GM19239 (cell line): ENCODE data around the gene ANAPC10.

Experiments used
- DNase-seq: peaks from one replicate; pipeline ENCODE4 v3.0.0; 2011; ENCODE audit warnings: low spot score; ENCODE audit not compliant: insufficient read length
- FAIRE-seq: peaks from 2 replicates; lab custom pipeline; 2011; peaks lifted over from hg19 to GRCh38; lab: Jason Lieb, UNC

Gene ANAPC10

DNA sequence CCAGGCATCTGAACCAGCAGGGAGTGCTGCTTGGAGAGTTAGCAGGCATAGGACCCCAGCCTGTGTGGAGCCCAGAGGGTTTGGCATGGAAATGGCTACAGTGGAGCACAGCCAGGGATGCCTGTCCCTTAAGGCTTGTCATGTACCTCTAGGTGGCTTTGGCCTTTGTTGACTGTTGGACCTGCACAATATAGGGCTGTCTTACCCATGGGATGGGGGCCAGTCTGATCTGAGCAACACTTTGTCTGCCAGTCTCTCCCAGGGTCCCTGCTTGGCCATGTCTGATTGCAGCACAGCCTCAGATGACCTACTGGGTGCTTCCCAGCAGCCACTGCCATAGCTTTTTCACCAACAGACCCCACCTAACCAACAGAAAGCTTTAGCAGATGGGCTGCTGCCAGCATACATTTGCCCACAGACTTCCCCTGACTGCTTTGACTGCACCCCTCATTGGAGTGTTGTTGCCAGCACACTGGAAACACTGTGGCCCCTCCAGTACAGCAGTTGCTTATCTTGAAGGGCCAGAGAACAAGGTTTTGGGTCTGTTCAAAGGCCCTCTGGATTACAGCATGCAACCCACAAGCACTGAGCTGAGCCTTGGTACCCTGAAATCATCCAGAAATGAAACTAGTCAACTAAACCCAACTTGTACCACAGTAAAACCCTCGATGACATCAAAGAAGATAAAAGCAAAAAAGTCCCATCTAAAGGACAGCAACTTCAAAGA, 22.1 kb downstream of the ANAPC10 start:
- FAIRE-seq (no peak), DNase-seq (no peak)

DNA sequence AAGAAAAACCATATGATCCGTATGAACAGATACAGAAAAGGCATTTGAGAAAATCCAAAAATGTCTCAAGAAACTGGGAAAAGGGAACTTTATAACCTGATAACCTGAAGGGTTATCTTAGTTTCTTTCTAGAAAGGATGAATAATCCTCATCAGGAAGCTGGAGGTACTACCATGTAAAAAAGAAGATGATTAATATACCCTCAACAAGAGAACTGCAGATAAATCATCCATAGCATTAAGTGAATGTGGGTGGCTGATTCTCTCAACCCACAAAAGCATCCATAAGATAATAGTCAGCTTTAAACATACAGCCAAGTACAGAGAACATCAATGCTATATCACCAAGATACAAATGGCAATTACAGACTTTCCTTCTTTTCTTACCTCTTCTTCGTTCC, 26.4 kb downstream of the ANAPC10 start:
- DNase-seq (no peak), FAIRE-seq (no peak)

DNA sequence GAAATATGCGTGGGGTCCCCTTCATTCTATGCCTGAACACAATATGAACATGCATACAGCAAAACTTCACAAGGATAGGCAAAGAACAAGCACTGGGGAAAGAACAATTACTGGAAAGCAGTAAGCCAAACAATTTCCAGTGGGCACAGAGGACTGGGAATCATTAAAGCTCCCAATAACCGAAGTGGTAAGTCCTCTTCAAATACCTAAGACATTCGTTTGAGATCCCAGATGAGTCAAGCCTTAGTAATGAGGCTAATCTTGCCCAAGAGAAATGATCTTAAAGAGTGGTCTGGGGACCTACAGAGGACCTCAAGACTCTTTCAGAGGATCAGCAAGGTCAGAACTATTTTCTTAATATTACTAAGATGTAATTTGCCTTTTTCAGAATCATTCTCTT, 28.6 kb downstream of the ANAPC10 start:
- DNase-seq (no peak), FAIRE-seq (no peak)

DNA sequence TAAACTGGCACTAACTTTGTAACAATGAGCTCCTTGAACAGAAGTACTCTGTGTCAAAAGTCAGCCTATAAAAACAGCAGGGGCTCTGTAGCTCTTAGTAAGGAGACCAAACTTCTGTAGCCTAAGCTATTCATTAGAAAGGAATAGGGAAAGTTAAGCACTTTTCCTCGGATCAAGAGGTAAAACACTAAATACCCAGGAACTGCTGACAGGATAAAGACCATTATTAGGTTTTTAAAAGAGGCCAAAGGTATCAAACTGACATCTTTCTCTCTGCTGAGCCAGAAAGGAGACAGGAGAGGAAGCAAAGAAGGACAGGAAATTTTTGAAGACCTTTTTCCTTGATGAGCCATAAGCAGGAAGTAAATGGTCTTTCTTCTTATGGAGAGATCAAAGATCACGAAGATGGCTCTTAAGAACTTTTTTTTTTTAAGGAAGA, 31.9 kb downstream of the ANAPC10 start:
- DNase-seq (no peak), FAIRE-seq (no peak)

DNA sequence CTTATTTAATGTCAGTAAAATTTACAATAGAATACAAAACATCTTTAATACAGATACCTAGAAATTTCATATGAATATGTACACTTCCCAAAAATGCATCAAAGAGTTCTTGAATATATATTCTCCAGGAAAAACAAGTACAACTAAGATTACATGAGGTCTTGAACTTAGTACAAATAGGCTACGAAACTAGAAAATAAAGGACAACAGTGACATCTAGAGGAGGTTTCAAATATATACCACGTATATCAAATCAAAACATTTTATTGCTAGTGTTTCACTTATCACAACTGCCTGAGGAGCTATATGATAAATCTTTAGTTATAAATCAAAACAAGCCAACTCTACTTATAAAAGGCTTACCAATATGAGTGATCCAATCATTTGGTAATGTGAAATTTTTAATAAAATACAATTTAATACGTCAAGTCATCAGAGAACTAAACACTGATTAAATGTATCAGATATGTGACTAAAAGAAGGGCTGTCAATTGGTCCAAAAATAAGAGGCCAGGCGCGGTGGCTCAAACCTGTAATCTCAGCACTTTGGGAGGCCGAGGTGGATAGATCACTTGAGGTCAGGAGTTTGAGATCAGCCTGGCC, 36.6 kb downstream of the ANAPC10 start:
- DNase-seq (no peak), FAIRE-seq (peak; percentile 93)

DNA sequence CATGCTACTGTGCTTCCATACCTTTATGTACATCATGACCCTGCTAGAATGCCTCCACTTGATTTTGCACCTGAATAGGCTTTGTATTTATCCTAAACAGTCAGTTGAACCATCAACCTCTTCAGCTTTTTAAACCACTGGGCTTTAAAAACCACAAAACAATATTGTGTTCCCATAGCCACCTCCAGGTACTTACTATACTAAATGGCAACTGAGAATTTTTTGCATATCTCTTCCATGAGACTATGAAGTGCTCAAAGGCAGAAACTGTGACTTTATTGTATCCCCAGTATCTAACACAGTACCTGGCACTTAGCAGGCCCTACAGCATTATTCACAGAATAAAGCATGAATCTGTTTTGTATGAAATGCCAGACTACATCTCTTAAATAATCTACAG, 39.7 kb downstream of the ANAPC10 start:
- no peak for FAIRE-seq

DNA sequence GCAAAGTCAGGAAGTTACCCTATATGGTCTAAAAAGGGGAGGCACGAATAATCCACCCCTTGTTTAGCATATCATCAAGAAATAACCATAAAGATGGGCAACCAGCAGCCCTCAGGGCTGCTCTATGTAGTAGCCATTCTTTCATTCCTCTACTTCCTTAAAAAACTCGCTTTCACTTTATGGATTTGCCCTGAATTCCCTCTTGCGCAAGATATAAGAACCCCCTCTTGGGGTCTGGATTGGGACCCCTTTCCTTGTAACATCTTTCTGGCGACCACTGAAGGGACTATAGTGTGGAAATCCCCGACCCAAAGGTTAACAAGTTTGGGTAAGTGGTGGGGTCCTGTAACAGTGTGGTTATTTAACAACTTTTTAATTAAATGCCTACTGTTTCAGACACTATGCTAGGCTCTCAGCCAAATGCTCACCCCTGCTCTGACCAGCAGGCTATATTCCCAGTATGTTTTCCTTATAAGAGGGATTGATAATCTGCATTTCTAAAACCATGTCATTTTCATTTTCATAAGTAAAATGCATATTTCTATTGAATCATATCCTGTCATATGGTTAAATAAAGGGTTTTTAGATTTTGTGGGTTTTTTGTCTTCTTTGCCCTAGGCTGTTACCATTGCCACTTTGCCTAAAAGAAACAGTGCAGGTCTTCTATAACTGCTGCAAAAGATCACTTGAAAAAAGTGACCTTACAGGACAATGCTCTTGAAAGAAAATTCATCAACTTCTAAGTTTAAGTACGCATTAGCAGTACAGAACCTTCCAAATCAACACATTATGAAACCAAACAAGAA, 41.5 kb downstream of the ANAPC10 start:
- FAIRE-seq (no peak), DNase-seq (no peak)

More for the DNA sequence above, 39.7 kb downstream of the ANAPC10 start:
- no peak for DNase-seq

DNA sequence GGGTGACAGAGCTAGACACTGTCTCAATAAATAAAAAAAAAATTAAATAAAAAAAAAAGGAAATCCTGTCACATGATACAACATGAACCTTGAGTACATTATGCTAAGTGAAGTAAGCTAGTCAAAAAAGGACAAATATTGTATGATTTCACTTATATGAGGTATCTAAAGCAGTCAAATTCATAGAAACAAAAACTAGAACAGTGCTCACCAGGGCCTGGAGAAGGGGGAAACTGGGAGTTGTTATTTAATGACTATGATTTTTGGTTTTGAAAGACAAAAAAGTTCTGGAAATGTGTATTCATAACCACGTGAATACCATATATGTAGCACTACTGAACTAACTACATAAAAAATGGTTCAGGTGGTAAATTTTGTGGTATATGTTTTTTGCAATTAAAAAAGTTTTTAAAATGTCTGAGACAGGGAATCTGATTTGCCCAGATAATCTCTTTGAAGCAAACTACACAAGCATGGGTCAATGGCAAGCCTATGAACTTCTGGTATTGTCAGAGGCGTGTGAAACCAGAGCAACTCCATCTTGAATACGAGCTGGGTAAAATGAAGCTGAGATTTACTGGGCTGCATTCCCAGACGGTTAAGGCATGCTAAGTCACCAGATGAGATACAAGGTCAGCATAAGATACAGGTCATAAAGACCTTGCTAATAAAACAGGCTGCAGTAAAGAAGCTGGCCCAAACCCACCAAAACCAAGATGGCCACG, 42.3 kb downstream of the ANAPC10 start:
- FAIRE-seq (no peak), DNase-seq (no peak)

DNA sequence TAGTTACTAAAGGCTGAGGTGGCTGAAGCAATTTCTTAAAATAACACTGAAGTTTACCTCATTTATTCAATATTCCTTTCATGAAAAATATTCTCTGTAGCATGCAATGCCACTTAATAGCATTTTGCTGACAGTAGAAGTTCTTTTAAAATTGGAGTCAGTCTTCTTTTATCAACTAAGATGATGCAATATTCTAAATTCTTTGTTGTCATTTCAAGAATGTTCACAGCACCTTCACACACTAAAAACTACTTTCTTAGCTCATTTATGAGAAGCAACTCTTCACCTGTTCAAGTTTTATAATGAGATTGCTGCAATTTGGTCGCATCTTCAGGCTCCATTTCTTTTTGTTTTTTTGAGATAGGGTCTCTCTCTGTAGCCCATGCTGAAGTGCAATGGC, 48.8 kb downstream of the ANAPC10 start:
- DNase-seq: no peak
- FAIRE-seq: no peak

DNA sequence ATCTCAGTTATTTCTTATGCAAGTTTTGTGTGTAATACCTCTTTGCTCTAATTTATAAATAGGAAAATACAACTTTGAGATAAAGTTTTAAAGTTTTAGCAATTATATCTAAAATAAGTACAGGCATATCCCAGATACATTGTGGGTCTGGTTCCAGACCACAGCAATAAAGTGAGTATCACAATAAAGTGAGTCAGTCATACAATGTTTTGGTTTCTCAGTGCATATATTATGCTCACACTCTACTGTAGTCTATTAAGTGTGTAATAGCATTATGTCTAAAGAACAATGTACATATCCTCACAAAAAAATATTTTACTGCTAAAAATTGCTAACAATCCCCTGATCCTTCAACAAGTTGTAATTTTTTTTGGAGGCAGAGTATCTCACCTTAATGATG, 49.2 kb downstream of the ANAPC10 start:
- FAIRE-seq (no peak), DNase-seq (no peak)

DNA sequence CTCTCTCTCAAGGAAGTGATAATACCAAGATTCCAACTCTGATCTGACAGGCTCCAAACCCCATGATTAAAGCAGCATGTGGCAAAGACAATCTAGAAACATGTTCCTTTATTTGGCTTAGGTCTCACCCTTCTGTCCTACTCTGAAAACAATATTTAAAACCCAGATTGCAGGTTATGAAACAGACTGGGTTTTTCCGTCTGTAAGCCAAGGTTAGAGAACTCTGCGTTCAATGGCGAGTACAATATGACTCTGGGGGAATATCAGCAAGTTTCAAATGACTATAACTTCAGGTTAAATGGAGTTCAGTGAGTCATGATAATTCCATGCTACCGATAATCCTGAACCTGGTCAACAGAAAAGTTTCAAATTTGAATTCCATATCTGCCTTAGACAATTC, 50.8 kb downstream of the ANAPC10 start:
- DNase-seq (no peak), FAIRE-seq (no peak)

DNA sequence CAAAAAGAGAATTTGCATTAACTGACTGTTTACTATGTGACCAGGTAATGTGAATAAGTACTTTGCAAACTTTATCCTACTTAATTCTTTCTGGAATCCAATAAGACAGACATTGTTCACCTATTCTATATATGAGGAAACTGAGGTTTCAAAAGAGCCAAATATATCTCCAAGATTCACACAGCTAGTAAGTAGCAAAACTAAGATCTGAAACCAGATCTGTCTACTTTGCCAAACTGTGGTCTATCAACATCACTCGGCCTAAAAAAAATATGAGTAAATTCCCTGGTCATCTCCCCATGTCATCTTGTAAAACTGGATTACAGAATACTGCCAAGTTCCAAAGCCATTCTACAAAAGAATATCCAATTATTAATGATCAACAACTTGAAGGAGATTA, 52.8 kb downstream of the ANAPC10 start:
- FAIRE-seq: peak; percentile 35
- no peak for DNase-seq

DNA sequence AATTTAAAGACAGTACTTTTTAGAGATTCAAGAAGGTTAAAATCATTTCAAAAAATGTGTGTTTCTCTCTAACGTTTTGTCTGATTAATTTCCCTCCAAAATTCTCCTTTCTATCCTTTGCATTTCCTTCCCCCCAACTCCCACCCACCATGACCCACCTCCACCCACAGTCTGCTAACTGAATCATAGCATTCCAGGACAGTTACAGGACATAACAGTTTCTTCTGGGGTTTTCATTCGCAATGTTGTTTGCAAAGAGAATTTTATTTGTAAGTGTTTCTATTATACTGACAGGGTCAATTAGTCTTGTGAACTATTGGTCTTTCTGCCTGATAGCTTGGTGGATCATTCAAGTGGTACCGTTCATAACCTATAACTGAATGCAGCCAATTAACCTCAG, 53.7 kb downstream of the ANAPC10 start:
- FAIRE-seq (no peak), DNase-seq (no peak)

DNA sequence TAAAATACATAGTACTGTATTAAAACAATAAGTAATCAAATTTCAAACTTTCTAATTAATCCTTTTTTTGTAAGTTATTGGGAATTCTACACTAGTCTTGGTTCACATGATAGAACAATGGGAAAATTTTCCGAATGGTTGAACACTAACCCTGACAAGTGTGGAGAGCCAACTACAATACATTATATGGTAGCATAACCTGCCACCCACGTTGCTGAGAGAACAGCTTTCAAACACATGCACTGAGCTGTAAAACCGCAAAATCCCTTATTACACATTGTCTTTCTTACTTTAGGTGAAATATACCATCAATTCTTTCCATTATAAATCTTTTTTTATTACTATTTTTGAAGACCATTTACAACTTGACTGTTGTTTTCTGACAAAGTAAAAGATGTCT, 54.7 kb downstream of the ANAPC10 start:
- FAIRE-seq (peak; percentile 8), DNase-seq (no peak)

DNA sequence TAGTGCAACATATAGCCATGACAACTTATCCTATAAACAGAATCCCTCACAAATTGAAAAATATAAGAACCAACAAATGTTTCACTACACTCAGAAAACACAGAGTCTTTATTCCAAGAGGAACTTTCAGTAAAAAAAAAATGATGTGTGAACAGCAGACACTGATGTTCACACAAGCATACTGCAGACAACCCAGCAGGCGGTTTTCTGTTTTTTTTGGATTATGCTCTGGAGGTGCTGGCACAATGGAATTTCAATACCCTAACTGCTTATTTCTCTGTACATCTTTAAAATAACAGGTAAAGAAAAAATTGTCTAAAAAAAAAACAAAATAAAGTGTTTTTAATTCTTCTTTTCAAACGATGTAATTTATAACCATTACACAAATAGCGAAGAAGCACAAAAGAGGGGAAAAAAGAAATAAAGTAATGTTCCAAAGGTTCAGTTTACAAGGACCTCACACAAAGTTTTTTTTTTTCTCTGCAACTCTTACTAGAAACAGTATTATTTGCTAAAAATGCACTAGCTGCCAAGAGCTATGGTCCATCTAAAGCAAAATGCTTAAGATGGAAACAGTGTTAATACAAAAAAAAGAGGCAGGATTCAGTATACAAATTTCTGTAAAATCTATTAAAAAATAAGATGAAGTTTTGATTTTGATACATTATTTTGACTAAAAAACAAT, 55.3 kb downstream of the ANAPC10 start:
- FAIRE-seq (no peak), DNase-seq (no peak)

DNA sequence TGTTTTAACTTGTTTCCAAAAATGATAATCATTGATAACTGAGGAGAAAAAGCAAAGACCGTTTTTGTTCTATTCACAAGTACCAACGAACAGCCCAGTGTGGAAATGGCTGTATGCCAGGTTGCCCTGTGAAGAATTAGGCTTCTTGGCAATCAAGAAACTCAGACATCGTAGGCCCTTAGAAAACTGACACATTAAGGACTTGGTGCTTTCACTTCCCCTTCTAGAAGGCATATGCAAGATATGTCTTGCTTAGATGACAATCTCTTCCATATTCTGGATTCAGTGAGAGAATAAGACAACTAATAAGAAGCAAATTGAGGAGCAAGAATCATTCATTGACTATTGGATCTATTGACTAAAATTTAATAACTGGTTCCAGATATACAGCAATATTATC, 56.6 kb downstream of the ANAPC10 start:
- FAIRE-seq: peak; percentile 76
- DNase-seq: peak; percentile 9

DNA sequence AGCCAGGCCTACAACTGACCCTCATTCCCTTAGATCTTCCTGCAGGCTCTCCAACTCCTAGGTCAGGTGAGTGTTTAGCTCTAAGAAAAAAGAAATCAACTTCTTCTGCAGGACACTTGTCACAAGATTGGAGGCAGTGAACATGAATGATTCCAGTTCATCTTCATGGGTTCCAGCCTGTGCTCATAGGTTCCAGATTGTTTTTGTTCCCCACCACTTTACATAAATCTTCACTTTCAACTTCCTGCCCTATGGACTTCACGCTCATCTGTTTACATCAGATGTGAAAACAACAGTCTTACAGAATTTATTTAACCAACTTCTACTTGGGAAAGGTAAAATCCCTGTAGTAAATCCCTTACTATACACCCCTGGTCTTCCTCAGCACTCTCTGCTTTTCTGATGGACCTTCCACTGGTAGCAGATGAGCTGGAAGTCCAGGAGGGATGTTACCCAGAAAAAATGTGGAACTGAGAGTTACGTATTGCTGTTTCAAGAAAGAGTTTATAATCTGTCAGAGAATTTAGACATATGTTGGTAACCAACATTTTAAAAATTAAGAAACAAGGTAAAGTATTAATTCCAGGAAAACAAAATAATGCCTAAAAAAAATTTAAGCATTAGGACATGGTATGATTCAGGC, 62.4 kb downstream of the ANAPC10 start:
- no peak for DNase-seq
- FAIRE-seq: peak; percentile 55

DNA sequence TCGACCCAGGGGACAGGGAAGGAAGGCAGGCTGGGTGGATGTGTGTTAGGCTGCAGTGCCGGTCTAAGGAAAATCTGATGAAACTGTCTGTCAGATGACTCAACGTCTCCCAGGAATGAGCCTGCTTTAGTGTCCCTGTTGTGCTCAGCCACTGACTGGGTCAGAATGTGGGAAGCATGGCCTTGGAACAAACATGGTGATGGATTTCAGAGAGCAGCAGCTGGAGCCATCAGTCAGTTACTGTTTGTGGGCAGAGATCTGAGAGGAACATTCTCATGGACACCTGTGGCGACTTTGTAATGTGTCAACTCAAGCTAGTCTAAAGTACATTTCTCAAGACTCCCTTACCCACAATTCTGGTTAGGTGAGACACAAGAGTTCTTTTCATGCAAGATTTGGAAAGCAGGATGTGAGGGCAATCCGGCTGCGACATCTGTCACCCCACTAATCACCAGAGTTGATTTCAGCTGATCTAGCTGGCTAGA, 63.2 kb downstream of the ANAPC10 start:
- no peak for FAIRE-seq
- no peak for DNase-seq

DNA sequence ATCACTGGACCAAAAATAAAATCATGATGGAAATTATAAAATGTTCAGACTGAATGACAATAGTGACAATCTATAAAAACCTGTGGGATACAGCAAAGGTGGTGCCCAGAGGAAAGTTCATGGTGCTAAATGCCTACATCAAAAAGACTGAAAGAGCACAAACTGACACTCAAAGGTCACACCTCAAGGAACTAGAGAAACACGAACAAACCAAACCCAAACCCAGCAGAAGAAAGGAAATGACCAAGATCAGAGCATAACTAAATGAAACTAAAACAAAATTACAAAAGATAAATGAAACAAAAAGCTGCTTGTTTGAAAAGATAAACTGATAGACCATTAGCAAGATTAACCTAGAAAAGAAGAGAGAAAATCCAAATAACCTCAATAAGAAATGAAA, 78.7 kb downstream of the ANAPC10 start:
- no peak for DNase-seq
- FAIRE-seq: peak; percentile 51
